Amniotic stem cell (primary cell): ENCODE data around the gene TECR.
"Not testable (repeated sequence)": the region's sequence is repeated elsewhere in the genome, so short reads cannot be mapped to it uniquely, and the experiment has no call there.

Source experiments
- DNase-seq: peaks from one replicate; lab custom pipeline; 2025; lab: John Stamatoyannopoulos, UW

Gene TECR, protein sequence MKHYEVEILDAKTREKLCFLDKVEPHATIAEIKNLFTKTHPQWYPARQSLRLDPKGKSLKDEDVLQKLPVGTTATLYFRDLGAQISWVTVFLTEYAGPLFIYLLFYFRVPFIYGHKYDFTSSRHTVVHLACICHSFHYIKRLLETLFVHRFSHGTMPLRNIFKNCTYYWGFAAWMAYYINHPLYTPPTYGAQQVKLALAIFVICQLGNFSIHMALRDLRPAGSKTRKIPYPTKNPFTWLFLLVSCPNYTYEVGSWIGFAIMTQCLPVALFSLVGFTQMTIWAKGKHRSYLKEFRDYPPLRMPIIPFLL

DNA sequence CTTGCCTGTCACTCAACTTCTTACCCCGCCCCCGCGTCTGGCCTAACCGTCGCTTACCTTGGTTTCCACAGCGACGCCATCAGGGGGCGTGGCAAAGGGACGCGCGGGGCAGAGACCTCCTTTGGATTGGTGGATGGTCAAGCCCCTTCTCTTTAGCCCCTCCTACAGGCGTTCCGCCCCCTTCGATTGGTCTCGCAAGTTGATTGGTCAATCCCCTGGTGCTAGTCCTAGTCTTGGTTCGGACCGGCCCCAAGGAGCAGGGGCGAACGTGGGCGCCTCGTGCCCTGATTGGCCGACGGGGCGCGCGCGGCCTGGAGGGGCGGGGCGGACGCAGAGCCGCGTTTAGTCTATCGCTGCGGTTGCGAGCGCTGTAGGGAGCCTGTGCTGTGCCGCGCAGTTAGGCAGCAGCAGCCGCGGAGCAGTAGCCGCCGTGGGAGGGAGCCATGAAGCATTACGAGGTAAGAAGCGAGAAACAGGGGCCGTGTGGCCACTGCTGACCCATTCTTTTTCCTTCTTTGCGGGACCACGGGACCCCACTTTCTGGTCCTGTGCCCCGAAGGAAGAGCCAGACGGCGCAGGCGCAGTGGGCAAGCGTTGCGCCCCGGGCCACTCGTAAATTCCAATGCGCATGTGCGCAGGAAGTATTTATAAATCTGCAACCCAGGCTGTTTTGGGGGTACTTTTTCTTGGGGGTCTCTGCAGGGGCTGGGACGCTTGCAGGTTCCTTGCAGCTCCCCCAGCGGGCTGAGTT, at the start of gene TECR:
Gene TECR, plus strand, starts transcription at position 341 of the 751 bp plus-strand sequence. Its CDS starts 103 bp downstream, at position 444.
- peak; percentile 98 for DNase-seq

DNA sequence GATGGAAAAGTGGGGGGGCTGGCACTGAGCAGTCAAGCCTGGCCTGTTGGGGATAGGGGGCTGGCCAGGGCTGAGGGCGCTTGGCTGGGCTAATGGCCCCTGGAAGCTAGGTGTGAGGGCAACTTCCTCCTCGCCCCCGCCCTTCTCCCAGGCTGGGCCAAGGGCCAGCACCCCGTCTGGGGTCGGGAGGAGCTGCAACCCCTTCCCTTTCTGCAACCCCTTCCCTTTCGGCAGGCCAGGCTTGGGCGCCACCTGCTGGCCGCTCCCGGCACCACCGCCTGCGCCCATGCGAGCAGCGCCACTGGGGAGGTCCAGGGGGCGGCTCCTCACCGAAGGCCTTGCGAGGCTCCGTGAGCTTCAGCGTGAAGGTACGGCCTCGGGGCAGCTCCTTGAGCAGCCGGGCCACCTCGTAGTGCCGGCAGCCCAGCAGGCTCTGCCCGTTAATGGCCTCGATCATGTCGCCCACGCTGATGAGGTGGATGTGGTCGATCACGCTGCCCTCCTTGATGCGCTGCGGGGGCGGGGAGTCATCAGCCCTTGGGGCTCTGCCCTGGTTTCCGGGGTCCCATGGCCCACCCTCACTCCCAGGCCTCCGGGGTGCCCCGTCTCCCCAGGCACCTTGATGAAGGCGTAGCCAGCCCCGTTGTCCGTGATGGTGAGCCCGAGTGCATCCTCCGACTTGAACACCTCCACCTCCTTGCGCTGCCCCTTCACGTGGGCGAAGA, 49.3 kb upstream of the TECR start:
- no peak for DNase-seq

DNA sequence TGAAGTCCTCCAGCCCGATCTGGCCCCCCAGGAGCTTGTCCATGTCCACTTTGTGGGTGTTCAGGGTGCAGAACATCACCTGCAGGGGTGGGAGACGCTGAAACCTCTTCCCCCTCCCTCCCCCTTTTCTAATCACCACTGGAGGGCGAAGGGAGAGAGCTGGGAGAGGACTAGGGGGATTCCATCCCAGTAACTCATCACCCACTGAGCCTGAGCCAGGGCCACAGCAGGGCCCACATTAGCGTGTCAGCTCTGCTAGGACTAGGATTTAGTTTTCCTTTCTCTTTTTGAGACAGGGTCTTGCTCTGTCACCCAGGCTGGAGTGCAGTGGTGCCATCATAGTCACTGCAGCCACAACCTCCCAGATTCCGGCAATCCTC, 48.7 kb upstream of the TECR start:
- no peak for DNase-seq

DNA sequence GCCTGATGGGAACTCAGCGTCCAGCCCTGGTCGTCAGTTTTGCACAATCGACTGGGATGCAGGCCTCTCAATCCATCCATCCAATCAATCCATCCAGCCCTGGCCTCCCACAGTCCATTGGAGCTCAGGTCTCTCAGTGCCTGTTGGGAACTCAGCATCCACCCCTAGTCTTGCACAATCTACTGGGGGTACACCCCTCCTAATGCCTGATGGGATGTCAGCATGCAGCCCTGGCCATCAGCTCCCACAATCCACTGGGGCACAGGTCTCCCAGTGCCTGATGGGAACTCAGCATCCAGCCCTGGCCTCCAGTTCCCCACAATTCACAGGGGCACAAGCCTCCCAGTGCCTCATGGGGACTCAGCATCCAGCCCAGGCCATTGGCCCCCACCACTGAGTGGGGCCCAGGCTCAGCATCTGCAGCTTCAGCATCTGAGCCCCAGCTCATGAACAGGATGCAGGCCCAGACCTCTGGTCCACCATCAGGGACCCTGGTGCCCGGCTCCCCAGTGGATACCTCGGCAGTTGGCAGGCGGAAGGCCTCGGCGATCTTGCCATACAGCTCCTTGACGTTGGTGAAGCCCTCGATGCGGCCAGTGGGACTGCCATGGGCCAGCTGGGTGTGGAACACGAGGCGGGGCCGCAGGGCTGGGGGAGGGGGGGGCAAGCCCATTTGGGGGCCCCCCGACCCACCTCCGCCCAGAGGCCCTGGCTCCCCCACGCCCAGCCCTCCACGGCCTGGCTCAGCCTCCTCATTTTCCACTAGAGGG, 47.0 kb upstream of the TECR start:
- DNase-seq, result no peak

DNA sequence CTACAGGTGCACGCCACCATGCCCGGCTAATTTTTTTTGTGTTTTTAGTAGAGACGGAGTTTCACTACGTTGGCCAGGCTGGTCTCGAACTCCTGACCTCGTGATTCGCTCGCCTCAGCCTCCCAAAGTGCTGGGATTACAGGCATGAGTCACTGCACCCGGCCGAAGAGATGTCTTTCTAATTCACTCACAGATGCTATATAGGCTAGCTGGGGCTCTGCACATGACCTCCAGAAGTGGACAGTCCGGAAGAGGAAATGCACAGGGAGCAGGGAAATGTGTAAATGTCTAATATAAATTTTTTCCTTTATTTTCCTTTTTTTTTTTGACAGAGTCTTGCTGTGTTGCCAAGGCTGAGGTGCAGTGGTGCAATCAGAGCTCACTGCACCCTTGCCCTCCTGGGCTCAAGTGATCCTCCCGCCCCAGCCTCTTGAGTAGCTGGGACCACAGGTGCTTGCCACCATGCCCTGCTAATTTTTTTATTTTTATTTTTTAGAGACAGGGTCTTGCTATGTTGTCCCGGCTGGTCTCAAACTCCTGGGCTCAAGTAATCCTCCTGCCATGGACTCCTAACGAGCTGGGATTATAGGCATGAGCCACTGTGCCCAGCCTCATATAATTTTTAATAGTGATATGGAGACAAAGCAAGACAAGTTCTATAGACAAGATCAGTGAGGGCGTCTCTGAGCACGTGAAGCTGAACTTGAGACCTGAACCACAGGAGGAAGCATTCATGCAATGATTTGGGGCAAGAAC, 41.8 kb upstream of the TECR start:
- DNase-seq, result no peak

DNA sequence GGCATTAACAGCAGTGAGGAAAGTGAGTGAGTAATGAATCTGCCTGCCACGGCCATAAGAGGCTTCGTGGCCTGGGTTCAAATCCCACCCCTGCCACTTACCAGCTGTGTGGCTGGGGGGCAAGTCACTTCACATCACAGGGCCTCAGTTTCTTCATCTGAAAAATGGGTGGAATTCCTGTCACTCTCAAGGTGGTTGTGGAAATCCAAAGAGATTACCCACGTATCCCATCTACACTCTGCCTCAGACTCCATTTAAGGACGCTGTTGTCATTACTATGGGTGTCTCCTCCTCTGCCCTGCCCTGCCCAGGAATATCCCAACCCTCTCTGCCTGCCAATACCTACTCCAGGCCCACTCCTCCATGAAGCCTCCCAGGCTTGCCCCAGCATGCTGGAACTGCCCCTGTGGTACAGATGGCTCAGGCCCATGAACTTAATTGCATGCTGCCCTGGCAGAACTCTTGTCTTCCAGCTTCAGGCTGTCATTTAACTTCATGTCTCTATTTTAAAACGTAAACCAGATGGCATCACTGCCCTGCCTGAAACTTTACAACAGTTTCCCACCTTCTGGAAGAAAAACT, 36.5 kb upstream of the TECR start:
- DNase-seq, result no peak

DNA sequence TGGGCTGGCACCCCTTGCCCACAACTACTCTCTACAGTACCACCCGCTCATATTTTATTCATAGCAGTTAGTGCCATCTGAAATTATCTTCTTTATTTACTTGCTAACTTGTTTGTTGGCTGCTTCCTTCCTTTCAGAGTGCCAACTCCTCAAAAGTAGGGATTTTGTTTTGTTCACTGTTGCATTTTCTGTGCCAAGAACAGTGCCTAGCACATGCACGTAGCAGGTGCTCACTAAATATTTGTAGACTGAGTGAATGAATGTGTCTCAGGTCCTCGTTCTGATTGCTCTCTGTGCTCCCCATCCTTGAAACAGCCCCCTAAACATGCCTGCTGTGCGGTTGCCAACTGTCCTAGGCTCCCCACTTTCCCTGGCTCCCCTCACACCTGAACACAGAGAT, 35.0 kb upstream of the TECR start:
- DNase-seq, result no peak

DNA sequence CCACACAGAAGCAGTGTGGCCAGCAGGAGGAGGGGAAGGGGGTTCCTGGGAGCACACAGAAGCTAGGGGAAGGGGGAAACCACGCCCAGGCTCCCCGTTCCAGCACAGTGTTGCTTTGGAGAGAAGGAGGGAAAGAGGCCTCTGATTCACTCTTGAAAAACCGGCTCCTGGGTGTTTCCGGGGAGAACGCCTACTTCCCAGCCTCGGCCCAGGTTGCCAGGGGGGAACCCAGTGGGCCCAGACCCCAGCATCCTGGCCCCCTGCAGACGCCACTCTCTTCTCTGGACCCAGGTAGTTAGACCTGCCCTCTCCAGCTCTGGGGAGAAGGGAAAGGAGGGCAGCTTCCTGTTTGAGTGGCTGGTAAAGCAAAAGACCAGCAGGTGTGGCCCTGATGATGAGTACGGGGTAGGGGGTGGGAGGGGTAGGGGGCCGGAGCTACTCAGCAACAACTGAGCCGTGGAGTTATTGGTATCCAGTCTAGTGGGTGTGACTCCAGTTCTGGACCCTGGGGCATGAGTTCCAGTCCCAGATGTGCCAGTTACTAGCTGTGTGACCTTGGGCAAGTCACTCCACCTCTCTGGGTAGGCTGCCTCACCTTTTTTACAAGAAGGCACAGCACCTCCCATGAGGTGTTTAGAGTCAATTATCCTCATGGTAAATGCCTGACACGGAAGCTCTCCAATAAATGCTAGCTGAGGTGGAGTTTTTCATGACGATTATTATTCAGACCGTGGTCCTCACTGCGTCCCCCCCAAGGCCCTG, 34.3 kb upstream of the TECR start:
- DNase-seq, result no peak

DNA sequence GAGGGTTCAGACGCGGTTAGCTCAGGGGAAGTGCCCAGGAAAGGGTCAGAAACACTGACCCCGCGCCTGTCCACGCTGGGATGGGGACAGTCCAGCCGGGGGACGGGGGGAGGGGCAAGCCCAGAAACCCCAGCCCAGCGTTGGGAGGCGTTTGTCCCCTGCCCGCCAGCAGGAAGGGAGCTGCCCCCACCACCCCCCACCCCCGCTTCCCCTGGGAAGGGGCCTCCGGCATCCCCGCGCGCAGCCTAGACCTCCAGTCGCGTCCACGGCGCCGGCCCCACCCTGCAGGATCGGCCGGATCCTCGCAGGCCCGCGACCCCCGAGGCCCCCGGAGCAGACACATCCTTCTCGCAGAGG, 33.7 kb upstream of the TECR start:
- no peak for DNase-seq

DNA sequence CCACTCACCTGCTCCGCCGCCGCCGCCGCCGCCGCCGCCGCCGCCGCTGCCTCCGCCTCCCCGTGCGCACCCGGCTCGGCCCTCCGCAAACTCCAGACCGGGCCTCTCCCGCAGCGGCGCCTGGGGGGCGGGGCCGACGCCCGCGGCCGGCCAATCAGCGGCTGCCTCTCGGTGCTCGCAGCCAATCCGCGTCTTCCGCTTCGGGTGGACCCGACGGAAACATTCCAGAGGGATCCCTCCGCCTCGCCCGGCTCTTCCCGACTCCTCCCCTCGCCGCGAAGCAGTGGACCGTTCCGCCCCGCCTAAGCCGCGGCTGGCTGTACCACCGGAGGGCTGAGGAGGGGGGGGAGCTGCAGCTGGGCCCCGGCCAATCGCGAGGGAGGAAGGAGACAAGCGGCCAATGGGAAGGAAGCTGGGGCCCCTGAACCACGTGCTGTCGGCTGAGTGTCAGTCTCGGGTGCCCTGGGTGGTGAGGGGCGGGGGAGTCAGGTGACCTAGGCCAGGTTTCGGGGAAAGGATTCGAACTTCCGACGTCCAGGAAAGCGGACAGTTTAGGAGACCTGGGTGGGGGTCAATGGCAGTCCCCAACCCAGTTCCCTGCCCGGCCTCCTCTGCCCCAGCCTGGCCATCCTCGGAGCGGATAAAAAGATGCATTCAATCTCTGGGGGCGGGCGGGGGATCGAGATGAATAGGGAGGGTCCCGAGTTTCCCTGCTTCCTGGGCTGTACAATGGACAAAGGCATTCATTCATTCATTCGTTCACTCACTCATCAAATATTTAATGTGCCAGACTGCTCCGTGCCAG, 33.2 kb upstream of the TECR start, which contains the start of gene GIPC1:
Gene GIPC1, minus strand, starts transcription at position 99 of the 805 bp plus-strand sequence. CDS start 13,151 bp downstream, outside the sequence.
- peak; percentile 98 for DNase-seq

DNA sequence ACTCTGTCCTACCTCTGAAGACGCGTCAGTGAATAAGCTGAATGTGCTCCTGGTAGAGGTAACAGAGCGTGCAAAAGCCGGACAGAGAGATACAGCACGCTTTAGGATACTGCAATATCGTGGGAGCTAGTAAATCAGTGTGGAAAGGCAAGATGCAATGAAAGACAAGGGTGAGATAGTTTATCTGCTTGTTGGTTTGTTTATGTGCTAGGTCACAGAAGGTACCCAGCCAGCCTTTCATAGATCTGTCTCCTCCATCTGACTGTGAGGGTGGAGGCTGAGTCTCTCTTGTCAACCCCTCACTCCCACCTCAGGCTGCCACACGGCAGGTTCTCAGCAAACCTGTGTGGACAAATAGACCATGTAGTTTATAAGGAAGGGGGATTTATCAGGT, 32.6 kb upstream of the TECR start:
- no peak for DNase-seq

DNA sequence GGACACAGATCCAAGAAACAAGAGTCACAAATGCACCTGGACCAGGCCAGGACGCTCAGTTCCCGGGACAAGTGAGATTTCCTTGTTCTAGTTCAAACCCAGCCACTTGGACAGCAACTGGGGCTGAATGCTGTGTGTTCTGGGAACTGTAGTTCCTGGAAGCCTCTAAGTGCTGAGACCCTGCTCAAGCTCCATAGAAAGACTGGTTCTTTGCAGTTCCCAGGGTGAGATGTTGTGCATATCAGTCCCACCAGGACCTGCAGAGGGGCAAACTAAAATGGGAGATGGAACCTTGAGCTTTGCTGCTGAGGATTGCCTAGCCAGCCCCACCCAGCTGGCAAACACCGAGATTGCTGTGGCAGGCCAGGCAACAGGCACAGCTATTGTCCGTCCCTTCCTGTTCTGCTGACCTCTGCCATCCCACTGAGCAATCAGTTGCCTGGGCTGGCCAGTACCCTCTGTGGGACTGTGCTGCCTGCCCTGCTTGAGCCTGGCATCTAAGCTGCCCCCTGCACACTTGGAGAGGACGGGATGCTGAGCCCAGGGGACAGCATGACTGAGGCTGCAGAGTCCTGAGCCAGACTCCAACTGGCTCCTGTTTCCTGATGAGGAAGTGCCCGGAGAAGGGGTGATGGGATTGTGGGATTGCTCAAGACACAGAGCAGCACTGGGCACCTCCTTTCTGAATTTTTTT, 32.0 kb upstream of the TECR start:
- DNase-seq, result no peak

DNA sequence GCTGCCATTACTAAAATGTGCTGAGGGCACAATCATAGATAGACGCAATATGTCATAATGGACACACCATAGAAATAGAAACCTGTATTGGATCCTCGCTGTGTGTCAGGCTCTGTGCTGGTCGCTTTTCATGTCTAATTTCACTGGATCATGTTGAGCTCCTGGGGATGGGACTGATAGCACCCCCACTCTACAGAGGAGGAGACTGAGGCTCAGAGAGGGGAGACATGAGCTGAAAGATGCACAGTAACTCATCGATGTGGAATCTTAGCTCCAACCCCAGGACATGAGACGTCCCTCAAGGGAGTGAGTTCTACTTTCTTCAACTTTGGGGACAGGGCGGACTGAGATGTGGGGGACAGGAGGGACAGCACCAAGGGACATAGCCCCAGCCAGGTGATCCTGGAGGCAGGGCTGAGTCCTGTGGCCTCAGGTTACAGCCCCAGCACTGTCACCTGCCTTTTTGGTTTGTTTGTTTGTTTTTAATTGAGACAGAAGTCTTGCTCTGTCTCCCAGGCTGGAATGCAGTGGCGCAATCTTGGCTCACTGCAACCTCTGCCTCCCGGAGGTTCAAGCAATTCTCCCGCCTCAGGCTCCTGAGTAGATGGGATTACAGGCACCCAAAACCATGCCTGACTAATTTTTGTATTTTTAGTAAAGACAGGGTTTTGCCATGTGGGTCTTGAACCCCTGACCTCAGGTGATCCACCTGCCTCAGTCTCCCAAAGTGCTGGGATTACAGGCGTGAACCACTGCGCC, 26.9 kb upstream of the TECR start:
- no peak for DNase-seq

DNA sequence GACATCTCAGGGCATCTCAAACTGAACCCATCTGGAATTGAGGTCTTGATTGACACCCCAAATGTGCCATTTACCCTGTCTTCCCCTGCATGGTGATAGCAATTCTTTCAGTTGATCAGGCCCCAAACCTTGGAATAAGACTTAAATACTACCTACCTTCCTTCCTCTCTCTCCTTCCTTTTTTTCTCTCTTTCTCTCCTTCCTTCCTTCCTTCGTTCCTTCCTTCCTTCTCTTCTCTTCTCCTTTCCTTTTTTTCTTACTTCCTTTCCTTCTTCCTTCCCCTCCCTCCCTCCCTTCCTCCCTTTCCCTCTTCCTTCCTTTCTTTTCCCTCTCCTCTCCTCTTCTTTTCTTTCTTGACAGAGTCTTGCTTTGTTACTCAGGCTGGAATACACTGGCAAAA, 26.1 kb upstream of the TECR start:
- DNase-seq, result no peak

DNA sequence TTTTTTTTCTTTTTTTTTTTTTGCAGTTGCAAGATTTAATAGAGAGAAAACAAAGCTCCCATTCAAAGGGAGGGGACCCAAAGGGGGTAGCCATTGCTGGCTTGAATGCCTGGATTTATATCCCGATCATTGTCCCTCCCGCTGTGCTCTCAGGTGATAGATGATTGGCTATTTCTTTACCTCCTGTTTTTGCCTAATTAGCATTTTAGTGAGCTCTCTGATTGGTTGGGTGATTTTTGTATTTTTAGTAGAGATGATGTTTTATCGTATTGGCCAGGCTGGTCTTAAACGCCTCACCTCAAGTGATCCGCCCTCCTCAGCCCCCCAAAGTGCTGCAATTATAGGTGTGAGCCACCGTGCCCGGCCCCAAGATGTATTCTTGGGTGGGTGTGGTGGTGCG, 24.8 kb upstream of the TECR start:
- not testable (repeated sequence) for DNase-seq

DNA sequence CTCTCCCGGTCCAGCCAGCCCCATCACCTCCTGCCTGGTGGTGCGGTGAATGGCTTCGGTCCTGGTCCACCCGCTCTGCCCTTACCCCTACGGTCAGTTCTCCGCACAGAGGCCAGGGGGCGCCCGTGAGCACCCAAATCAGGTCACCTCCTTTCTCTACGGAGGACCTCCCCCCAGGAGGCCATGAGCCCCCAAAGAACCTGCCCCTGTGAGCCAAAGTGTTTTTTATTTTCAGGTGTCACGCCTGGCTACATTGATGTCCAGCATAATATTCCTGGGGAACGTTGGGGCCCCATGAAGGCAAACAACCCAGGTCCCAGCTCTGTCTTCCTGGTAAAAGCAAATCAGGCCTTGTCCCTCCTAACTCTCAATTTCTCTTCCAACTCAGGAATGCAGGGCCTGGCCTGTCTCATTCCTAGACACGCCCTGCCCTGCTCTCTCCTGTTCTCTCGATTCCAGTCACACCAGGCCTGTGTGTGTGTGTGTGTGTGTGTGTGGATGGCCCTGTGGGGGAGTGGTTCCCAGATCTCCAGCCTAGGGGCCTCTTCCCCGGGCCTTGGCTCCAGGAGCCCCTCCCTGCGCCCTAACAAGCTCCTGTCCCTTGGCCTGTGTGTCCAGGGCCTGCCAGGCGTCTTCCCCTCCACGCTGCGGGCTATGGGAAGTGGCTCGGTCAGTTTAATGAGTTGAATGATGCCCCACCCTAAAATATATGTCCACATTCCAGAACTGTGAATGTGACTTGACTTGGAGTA, 23.7 kb upstream of the TECR start:
- DNase-seq, result peak; percentile 34
